WTC11 (cell line): ENCODE results near the gene CS. TPM values are rescaled to one million over a fixed set of nuclear protein-coding genes. Genes with fewer than 3 reads are reported as not detected.

ENCODE experiments used
- ATAC-seq: fragments of 200-7000 bp; cut with Tn5 transposase; 2 replicates; pipeline ENCODE4 v1.10.0; 2021; ENCODE audit warnings: mild to moderate bottlenecking, moderate library complexity
- CTCF ChIA-PET: fragments of 300-600 bp; sonication (Branson Sonifier 250); formaldehyde crosslinking; loops from one replicate; lab custom pipeline; 2021; ENCODE audit warnings: antibody characterized with exemption; lab: Charles Lee
- POLR2A ChIA-PET: fragments of 350-600 bp; sonication (Branson Sonifier 250); formaldehyde crosslinking; loops from one replicate; lab custom pipeline; 2021; ENCODE audit warnings: antibody characterized with exemption; lab: Charles Lee
- DNase-seq: peaks from one replicate; pipeline ENCODE4 v3.0.0; 2021; ENCODE audit warnings: low spot score
- H3K27ac Mint-ChIP-seq: 2 replicates; pipeline ENCODE4 v1.8.0; 2021; ENCODE audit warnings: mixed read lengths
- H3K27me3 Mint-ChIP-seq: 2 replicates; pipeline ENCODE4 v1.8.0; 2021; ENCODE audit warnings: low read depth, mild to moderate bottlenecking, moderate library complexity, mixed read lengths
- H3K36me3 Mint-ChIP-seq: 2 replicates; pipeline ENCODE4 v1.8.0; 2021; ENCODE audit warnings: mixed read lengths
- H3K4me1 Mint-ChIP-seq: 2 replicates; pipeline ENCODE4 v1.8.0; 2022; ENCODE audit warnings: mixed read lengths
- H3K4me3 Mint-ChIP-seq: 2 replicates; pipeline ENCODE4 v1.8.0; 2021; ENCODE audit warnings: mild to moderate bottlenecking, moderate library complexity, mixed read lengths
- H3K9me3 Mint-ChIP-seq: 2 replicates; pipeline ENCODE4 v1.8.0; 2021; ENCODE audit warnings: mixed read lengths
- ATF1 ChIP-seq: sonication (generic); formaldehyde crosslinking; IDR thresholded peaks from 2 replicates; pipeline ENCODE4 v1.8.1; 2023; ENCODE audit warnings: mild to moderate bottlenecking, moderate library complexity, missing genetic modification reagents
- ATF3 ChIP-seq: sonication (generic); formaldehyde crosslinking; conservative IDR thresholded peaks from 2 replicates; pipeline ENCODE4 v1.8.1; 2022; ENCODE audit warnings: mild to moderate bottlenecking, missing genetic modification reagents
- CREM ChIP-seq: sonication (generic); formaldehyde crosslinking; IDR thresholded peaks from 2 replicates; pipeline ENCODE4 v1.8.1; 2022; ENCODE audit warnings: mild to moderate bottlenecking, missing genetic modification reagents, moderate library complexity
- ETV6 ChIP-seq: sonication (generic); formaldehyde crosslinking; IDR thresholded peaks from 2 replicates; pipeline ENCODE4 v1.8.1; 2022; ENCODE audit warnings: mild to moderate bottlenecking, missing genetic modification reagents
- FOXP1 ChIP-seq: sonication (generic); formaldehyde crosslinking; IDR thresholded peaks from 2 replicates; pipeline ENCODE4 v1.8.0; 2022; ENCODE audit warnings: missing genetic modification reagents, mild to moderate bottlenecking, moderate library complexity, borderline replicate concordance
- HMGXB4 ChIP-seq: sonication (generic); formaldehyde crosslinking; IDR thresholded peaks from 2 replicates; pipeline ENCODE4 v1.8.1; 2023; ENCODE audit warnings: mild to moderate bottlenecking, moderate library complexity, missing genetic modification reagents
- MLX ChIP-seq: sonication (generic); formaldehyde crosslinking; IDR thresholded peaks from 2 replicates; pipeline ENCODE4 v1.8.1; 2023; ENCODE audit warnings: mild to moderate bottlenecking, missing genetic modification reagents, moderate library complexity
- NR2C2 ChIP-seq: sonication (generic); formaldehyde crosslinking; IDR thresholded peaks from 2 replicates; pipeline ENCODE4 v1.8.0; 2022; ENCODE audit warnings: mild to moderate bottlenecking, missing genetic modification reagents
- TCF7 ChIP-seq: sonication (generic); formaldehyde crosslinking; IDR thresholded peaks from 2 replicates; pipeline ENCODE4 v1.8.0; 2022; ENCODE audit warnings: mild to moderate bottlenecking, low read depth, missing genetic modification reagents, moderate library complexity
- ZNF232 ChIP-seq: sonication (generic); formaldehyde crosslinking; IDR thresholded peaks from 2 replicates; pipeline ENCODE4 v1.8.0; 2022; ENCODE audit warnings: mild to moderate bottlenecking, missing genetic modification reagents
- ZNF263 ChIP-seq: sonication (generic); formaldehyde crosslinking; IDR thresholded peaks from 2 replicates; pipeline ENCODE4 v1.8.1; 2022; ENCODE audit warnings: low read depth, mild to moderate bottlenecking, moderate library complexity, missing genetic modification reagents
- ZNF416 ChIP-seq: fragments of 250-450 bp; sonication (Bioruptor Pico); IDR thresholded peaks from 2 replicates; pipeline ENCODE4 v1.9.0; 2021; ENCODE audit warnings: mild to moderate bottlenecking, inconsistent platforms
- total RNA-seq: library from RNA; stranded (reverse); gene quantifications from 3 replicates; pipeline ENCODE4 v1.2.3, GENCODE V29; 2021
- TF ChIP-seq, protein P1 (sequence below): sonication (generic); formaldehyde crosslinking; IDR thresholded peaks from 2 replicates; pipeline ENCODE4 v1.8.1; 2022; ENCODE audit warnings: low read depth, mild to moderate bottlenecking, moderate library complexity, missing genetic modification reagents, borderline replicate concordance
- TF ChIP-seq, protein P2 (sequence below): sonication (generic); formaldehyde crosslinking; IDR thresholded peaks from 2 replicates; pipeline ENCODE4 v1.8.0; 2023; ENCODE audit warnings: missing genetic modification reagents
- TF ChIP-seq, protein P3 (sequence below): sonication (generic); formaldehyde crosslinking; IDR thresholded peaks from 2 replicates; pipeline ENCODE4 v1.8.0; 2023; ENCODE audit warnings: missing genetic modification reagents, mild to moderate bottlenecking, borderline replicate concordance
- TF ChIP-seq, protein P4 (sequence below): sonication (generic); formaldehyde crosslinking; IDR thresholded peaks from 2 replicates; pipeline ENCODE4 v1.8.0; 2022; ENCODE audit warnings: mild to moderate bottlenecking, missing genetic modification reagents
- TF ChIP-seq, protein P5 (sequence below): sonication (generic); formaldehyde crosslinking; IDR thresholded peaks from 2 replicates; pipeline ENCODE4 v1.8.0; 2022; ENCODE audit warnings: mild to moderate bottlenecking, missing genetic modification reagents
- TF ChIP-seq, protein P6 (sequence below): sonication (generic); formaldehyde crosslinking; conservative IDR thresholded peaks from 2 replicates; pipeline ENCODE4 v1.8.1; 2023; ENCODE audit warnings: mild to moderate bottlenecking, low read depth, missing genetic modification reagents, moderate library complexity

The CS gene
- total RNA-seq, 1 experiment from 2014 or later, result 275 TPM

DNA sequence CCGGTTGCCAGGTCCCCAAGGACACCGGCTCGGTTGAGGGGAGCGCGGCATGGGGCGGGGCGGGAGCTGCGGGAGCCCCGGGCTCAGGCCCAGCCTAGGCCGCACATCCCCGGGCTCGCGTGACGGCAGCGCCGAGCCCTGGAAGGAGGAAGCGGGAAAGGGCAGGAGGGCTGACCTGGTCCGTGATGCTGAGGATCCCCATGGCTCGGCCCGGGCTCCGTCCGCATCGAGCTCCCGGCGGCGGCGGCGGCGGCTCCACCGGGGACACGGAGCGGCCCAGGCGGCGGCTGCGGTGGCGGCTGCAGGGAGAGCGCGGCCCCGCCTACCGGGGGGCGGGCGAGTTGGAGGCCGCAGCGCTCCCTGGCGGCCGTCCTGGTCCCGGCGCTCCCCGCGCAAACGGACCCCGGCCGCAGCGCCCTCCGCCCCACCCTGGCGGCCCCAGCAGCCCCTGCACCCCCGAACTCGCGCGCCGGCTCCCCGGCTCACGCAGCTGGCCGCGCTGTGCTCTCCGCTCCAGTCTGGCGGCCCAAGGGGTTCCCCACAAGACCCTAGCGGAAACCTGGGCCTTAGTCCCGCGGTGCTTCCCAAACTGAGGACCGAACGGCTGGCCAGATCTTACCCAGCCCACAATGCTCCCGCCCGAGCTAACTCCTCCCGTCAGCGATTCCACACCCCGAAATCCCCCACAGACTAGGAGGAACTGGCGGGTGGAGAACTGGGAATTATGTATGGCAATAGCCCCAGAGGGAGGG is 41.9 kb downstream of the CS start, which contains the start of gene ANKRD52:
Gene ANKRD52, minus strand, starts transcription at position 317 of the 752 bp plus-strand sequence. Its CDS starts 115 bp downstream, at position 202.
- peaks cover 18% of the 10 kb centered on the region for H3K4me1 Mint-ChIP-seq
- ATAC-seq, result peak; percentile 74
- 0 out of 2 replicates have a peak, but pooled peaks cover 4% of the 10 kb centered on the region for H3K27me3 Mint-ChIP-seq
- H3K36me3 Mint-ChIP-seq, result peaks cover 28% of the 10 kb centered on the region
- CTCF ChIA-PET, result interaction anchor here (0.5 to 4.9 kb wide), 38 partner anchors 9 to 379 kb away, joined by 3 to 66 read pairs (median 4); partner anchors contain the start of genes COQ10A, ESYT1, GLS2 and IL23A
- peak; percentile 76 for DNase-seq
- POLR2A ChIA-PET, result interaction anchor here (0.8 to 2.9 kb wide), 6 partner anchors 9 to 154 kb away, joined by 3 to 16 read pairs (median 4); partner anchors contain the start of genes COQ10A, RNF41 and SMARCC2
- H3K9me3 Mint-ChIP-seq, result no peaks in the 10 kb centered on the region
- H3K4me3 Mint-ChIP-seq, result peak within 1 kb of the TSS; percentile 95
- peak within 1 kb of the TSS; percentile 92 for H3K27ac Mint-ChIP-seq
- no peak for TF ChIP-seq ATF1 (CRISPR knock-in tag)
- peak; percentile 88 for TF ChIP-seq HMGXB4 (CRISPR knock-in tag)
- no peak for TF ChIP-seq ATF3 (CRISPR knock-in tag)
- TF ChIP-seq, protein P1, sequence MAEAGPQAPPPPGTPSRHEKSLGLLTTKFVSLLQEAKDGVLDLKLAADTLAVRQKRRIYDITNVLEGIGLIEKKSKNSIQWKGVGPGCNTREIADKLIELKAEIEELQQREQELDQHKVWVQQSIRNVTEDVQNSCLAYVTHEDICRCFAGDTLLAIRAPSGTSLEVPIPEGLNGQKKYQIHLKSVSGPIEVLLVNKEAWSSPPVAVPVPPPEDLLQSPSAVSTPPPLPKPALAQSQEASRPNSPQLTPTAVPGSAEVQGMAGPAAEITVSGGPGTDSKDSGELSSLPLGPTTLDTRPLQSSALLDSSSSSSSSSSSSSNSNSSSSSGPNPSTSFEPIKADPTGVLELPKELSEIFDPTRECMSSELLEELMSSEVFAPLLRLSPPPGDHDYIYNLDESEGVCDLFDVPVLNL, result no peak
- 0 out of 2 replicates have a peak, but pooled peaks have one; percentile 20 for TF ChIP-seq ETV6
- TF ChIP-seq MLX (CRISPR knock-in tag), result 0 out of 2 replicates have a peak, but pooled peaks have one; percentile 46
- TF ChIP-seq ZNF232, result no peak
- 0 out of 2 replicates have a peak, but pooled peaks have one; percentile 32 for TF ChIP-seq FOXP1 (CRISPR knock-in tag)
- peak; percentile 38; the same call in 1 of the 2 replicates for TF ChIP-seq ZNF263 (CRISPR knock-in tag)
- TF ChIP-seq, protein P2, sequence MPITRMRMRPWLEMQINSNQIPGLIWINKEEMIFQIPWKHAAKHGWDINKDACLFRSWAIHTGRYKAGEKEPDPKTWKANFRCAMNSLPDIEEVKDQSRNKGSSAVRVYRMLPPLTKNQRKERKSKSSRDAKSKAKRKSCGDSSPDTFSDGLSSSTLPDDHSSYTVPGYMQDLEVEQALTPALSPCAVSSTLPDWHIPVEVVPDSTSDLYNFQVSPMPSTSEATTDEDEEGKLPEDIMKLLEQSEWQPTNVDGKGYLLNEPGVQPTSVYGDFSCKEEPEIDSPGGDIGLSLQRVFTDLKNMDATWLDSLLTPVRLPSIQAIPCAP (CRISPR knock-in tag), result peak; percentile 62; the same call in 1 of the 2 replicates
- TF ChIP-seq, protein P3, sequence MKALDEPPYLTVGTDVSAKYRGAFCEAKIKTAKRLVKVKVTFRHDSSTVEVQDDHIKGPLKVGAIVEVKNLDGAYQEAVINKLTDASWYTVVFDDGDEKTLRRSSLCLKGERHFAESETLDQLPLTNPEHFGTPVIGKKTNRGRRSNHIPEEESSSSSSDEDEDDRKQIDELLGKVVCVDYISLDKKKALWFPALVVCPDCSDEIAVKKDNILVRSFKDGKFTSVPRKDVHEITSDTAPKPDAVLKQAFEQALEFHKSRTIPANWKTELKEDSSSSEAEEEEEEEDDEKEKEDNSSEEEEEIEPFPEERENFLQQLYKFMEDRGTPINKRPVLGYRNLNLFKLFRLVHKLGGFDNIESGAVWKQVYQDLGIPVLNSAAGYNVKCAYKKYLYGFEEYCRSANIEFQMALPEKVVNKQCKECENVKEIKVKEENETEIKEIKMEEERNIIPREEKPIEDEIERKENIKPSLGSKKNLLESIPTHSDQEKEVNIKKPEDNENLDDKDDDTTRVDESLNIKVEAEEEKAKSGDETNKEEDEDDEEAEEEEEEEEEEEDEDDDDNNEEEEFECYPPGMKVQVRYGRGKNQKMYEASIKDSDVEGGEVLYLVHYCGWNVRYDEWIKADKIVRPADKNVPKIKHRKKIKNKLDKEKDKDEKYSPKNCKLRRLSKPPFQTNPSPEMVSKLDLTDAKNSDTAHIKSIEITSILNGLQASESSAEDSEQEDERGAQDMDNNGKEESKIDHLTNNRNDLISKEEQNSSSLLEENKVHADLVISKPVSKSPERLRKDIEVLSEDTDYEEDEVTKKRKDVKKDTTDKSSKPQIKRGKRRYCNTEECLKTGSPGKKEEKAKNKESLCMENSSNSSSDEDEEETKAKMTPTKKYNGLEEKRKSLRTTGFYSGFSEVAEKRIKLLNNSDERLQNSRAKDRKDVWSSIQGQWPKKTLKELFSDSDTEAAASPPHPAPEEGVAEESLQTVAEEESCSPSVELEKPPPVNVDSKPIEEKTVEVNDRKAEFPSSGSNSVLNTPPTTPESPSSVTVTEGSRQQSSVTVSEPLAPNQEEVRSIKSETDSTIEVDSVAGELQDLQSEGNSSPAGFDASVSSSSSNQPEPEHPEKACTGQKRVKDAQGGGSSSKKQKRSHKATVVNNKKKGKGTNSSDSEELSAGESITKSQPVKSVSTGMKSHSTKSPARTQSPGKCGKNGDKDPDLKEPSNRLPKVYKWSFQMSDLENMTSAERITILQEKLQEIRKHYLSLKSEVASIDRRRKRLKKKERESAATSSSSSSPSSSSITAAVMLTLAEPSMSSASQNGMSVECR, result peak; percentile 30; the same call in 1 of the 2 replicates
- TF ChIP-seq, protein P4, sequence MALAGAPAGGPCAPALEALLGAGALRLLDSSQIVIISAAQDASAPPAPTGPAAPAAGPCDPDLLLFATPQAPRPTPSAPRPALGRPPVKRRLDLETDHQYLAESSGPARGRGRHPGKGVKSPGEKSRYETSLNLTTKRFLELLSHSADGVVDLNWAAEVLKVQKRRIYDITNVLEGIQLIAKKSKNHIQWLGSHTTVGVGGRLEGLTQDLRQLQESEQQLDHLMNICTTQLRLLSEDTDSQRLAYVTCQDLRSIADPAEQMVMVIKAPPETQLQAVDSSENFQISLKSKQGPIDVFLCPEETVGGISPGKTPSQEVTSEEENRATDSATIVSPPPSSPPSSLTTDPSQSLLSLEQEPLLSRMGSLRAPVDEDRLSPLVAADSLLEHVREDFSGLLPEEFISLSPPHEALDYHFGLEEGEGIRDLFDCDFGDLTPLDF (CRISPR knock-in tag), result no peak
- TF ChIP-seq CREM (CRISPR knock-in tag), result peak; percentile 15; the same call in 1 of the 2 replicates
- TF ChIP-seq, protein P5, sequence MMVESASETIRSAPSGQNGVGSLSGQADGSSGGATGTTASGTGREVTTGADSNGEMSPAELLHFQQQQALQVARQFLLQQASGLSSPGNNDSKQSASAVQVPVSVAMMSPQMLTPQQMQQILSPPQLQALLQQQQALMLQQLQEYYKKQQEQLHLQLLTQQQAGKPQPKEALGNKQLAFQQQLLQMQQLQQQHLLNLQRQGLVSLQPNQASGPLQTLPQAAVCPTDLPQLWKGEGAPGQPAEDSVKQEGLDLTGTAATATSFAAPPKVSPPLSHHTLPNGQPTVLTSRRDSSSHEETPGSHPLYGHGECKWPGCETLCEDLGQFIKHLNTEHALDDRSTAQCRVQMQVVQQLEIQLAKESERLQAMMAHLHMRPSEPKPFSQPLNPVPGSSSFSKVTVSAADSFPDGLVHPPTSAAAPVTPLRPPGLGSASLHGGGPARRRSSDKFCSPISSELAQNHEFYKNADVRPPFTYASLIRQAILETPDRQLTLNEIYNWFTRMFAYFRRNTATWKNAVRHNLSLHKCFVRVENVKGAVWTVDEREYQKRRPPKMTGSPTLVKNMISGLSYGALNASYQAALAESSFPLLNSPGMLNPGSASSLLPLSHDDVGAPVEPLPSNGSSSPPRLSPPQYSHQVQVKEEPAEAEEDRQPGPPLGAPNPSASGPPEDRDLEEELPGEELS (CRISPR knock-in tag), result peak; percentile 94
- no peak for TF ChIP-seq NR2C2 (CRISPR knock-in tag)
- no peak for TF ChIP-seq TCF7 (CRISPR knock-in tag)
- TF ChIP-seq, protein P6, sequence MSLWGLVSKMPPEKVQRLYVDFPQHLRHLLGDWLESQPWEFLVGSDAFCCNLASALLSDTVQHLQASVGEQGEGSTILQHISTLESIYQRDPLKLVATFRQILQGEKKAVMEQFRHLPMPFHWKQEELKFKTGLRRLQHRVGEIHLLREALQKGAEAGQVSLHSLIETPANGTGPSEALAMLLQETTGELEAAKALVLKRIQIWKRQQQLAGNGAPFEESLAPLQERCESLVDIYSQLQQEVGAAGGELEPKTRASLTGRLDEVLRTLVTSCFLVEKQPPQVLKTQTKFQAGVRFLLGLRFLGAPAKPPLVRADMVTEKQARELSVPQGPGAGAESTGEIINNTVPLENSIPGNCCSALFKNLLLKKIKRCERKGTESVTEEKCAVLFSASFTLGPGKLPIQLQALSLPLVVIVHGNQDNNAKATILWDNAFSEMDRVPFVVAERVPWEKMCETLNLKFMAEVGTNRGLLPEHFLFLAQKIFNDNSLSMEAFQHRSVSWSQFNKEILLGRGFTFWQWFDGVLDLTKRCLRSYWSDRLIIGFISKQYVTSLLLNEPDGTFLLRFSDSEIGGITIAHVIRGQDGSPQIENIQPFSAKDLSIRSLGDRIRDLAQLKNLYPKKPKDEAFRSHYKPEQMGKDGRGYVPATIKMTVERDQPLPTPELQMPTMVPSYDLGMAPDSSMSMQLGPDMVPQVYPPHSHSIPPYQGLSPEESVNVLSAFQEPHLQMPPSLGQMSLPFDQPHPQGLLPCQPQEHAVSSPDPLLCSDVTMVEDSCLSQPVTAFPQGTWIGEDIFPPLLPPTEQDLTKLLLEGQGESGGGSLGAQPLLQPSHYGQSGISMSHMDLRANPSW (CRISPR knock-in tag), result no peak
- TF ChIP-seq ZNF416 (CRISPR knock-in tag), result no peak
